Activated effector memory CD4-positive, alpha-beta T cell treated with Interleukin-2 at 50 U/mL for 16 hours (primary cell): Measurements from ENCODE around the gene SNTG2.
"Not testable (repeated sequence)": the region's sequence is repeated elsewhere in the genome, so short reads cannot be mapped to it uniquely, and the experiment has no call there.

Experiments
- DNase-seq: peaks from one replicate; pipeline ENCODE4 v3.0.0-alpha.2; 2020

SNTG2 gene

GRCh38 chr2:950080-950966 is at the start of gene SNTG2:
SNTG2 (plus strand) TSS chr2:950849; CDS start chr2:950997, 148 bp downstream.
- DNase-seq: peak; percentile 35

GRCh38 chr2:902584-902983 is 48.1 kb upstream of the SNTG2 start:
- no peak for DNase-seq

- no peak for DNase-seq
Measured at GRCh38 chr2:903223-903900, 47.3 kb upstream of the SNTG2 start.

- no peak for DNase-seq
Measured at GRCh38 chr2:904246-905024, 46.2 kb upstream of the SNTG2 start.

- DNase-seq: no peak
Measured at GRCh38 chr2:905091-905832, 45.4 kb upstream of the SNTG2 start.

GRCh38 chr2:905833-906140 is 44.9 kb upstream of the SNTG2 start:
- no peak for DNase-seq

GRCh38 chr2:907706-908105 is 42.9 kb upstream of the SNTG2 start:
- DNase-seq: no peak

- no peak for DNase-seq
Measured at GRCh38 chr2:908568-908967, 42.1 kb upstream of the SNTG2 start.

GRCh38 chr2:909764-910379 is 40.8 kb upstream of the SNTG2 start:
- DNase-seq: not testable (repeated sequence)

- DNase-seq: no peak
Measured at GRCh38 chr2:910698-911097, 40.0 kb upstream of the SNTG2 start.

GRCh38 chr2:915979-916378 is 34.7 kb upstream of the SNTG2 start:
- no peak for DNase-seq

GRCh38 chr2:916935-917334 is 33.7 kb upstream of the SNTG2 start:
- DNase-seq: no peak

- DNase-seq: no peak
Measured at GRCh38 chr2:919672-920071, 31.0 kb upstream of the SNTG2 start.

GRCh38 chr2:920573-920972 is 30.1 kb upstream of the SNTG2 start:
- DNase-seq: no peak

GRCh38 chr2:920999-921398 is 29.6 kb upstream of the SNTG2 start:
- DNase-seq: no peak

GRCh38 chr2:922185-922584 is 28.5 kb upstream of the SNTG2 start:
- DNase-seq: no peak

- no peak for DNase-seq
Measured at GRCh38 chr2:923832-924601, 26.6 kb upstream of the SNTG2 start.

GRCh38 chr2:924701-925100 is 25.9 kb upstream of the SNTG2 start:
- DNase-seq: no peak

GRCh38 chr2:925309-925708 is 25.3 kb upstream of the SNTG2 start:
- DNase-seq: no peak

GRCh38 chr2:925711-926110 is 24.9 kb upstream of the SNTG2 start:
- DNase-seq: no peak

GRCh38 chr2:926259-926793 is 24.3 kb upstream of the SNTG2 start:
- no peak for DNase-seq
